KMS-11 (cell line): ENCODE measurements around the gene CBLN3.

ENCODE experiments used
- H2AFZ ChIP-seq: fragments of 200-600 bp; sonication (generic); 2 replicates; pipeline ENCODE4 v1.6.1; 2016; ENCODE audit warnings: antibody characterized with exemption, mixed run types, low read depth
- H3K27ac ChIP-seq: fragments of 200-600 bp; sonication (generic); 2 replicates; pipeline ENCODE4 v1.6.1; 2016; ENCODE audit warnings: mild to moderate bottlenecking, mixed run types
- H3K27me3 ChIP-seq: fragments of 200-600 bp; sonication (generic); 2 replicates; pipeline ENCODE4 v1.6.1; 2017; ENCODE audit warnings: mild to moderate bottlenecking, low read depth, mixed run types, moderate library complexity; ENCODE audit not compliant: insufficient read depth
- H3K36me3 ChIP-seq: fragments of 200-600 bp; sonication (generic); 2 replicates; pipeline ENCODE4 v1.6.1; 2017; ENCODE audit warnings: mild to moderate bottlenecking, mixed run types; ENCODE audit not compliant: insufficient read depth
- H3K4me1 ChIP-seq: fragments of 200-600 bp; sonication (generic); 2 replicates; pipeline ENCODE4 v1.6.1; 2016; ENCODE audit warnings: mild to moderate bottlenecking, low read depth, mixed run types; ENCODE audit not compliant: poor library complexity, severe bottlenecking
- H3K4me2 ChIP-seq: fragments of 200-600 bp; sonication (generic); 2 replicates; pipeline ENCODE4 v1.7.0; 2016; ENCODE audit warnings: mild to moderate bottlenecking, mixed run types
- H3K4me3 ChIP-seq: fragments of 200-600 bp; sonication (generic); IDR thresholded peaks from 2 replicates; pipeline ENCODE4 v1.6.1; 2017; ENCODE audit warnings: low read depth, low read length, mixed read lengths; ENCODE audit not compliant: insufficient read depth
- H3K79me2 ChIP-seq: fragments of 200-600 bp; sonication (generic); 2 replicates; pipeline ENCODE4 v1.6.1; 2016; ENCODE audit warnings: low read depth, mixed run types; ENCODE audit not compliant: insufficient read depth
- H3K9ac ChIP-seq: fragments of 200-600 bp; sonication (generic); 2 replicates; pipeline ENCODE4 v1.6.1; 2016; ENCODE audit warnings: mild to moderate bottlenecking, mixed run types
- H4K20me1 ChIP-seq: fragments of 200-600 bp; sonication (generic); 2 replicates; pipeline ENCODE4 v1.6.1; 2016; ENCODE audit warnings: mild to moderate bottlenecking, mixed run types; ENCODE audit not compliant: insufficient read depth
- TF ChIP-seq, protein P1 (sequence below): fragments of 200-600 bp; sonication (generic); conservative IDR thresholded peaks from 2 replicates; pipeline ENCODE4 v1.6.1; 2017; ENCODE audit warnings: low read depth, mild to moderate bottlenecking, antibody characterized with exemption, low read length, moderate library complexity, mixed read lengths

CBLN3 gene

DNA sequence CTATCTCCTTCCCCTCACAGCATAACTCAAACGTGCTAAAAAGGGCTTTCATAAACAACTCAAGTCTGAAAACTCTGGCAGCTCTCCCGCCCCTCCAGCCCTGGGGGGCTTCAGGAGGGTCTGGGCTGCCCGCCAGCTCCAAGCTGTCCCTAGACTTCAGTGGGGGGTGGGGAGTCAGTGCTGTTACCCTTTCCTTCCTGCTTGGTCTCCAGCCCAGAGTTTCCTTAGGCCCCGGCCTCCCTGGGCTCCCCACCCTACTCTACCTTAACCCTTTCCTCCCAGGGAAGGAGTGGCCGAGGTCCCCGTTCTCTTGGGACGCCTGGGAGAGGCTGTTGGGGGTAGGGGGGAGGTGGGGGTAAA lies 31.2 kb downstream of the CBLN3 start:
- TF ChIP-seq, protein P1, sequence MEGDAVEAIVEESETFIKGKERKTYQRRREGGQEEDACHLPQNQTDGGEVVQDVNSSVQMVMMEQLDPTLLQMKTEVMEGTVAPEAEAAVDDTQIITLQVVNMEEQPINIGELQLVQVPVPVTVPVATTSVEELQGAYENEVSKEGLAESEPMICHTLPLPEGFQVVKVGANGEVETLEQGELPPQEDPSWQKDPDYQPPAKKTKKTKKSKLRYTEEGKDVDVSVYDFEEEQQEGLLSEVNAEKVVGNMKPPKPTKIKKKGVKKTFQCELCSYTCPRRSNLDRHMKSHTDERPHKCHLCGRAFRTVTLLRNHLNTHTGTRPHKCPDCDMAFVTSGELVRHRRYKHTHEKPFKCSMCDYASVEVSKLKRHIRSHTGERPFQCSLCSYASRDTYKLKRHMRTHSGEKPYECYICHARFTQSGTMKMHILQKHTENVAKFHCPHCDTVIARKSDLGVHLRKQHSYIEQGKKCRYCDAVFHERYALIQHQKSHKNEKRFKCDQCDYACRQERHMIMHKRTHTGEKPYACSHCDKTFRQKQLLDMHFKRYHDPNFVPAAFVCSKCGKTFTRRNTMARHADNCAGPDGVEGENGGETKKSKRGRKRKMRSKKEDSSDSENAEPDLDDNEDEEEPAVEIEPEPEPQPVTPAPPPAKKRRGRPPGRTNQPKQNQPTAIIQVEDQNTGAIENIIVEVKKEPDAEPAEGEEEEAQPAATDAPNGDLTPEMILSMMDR: no peak
- Histone ChIP-seq H3K9ac (no peak overlapping the region), H3K27me3 (no peaks in the 10 kb centered on the region), H3K4me3 (no peak overlapping the region), H4K20me1 (no peaks in the 10 kb centered on the region), H3K27ac (no peak overlapping the region), H2AFZ (no peak overlapping the region), H3K4me2 (no peak overlapping the region), H3K4me1 (no peaks in the 10 kb centered on the region), H3K79me2 (no peaks in the 10 kb centered on the region), H3K36me3 (no peaks in the 10 kb centered on the region)

DNA sequence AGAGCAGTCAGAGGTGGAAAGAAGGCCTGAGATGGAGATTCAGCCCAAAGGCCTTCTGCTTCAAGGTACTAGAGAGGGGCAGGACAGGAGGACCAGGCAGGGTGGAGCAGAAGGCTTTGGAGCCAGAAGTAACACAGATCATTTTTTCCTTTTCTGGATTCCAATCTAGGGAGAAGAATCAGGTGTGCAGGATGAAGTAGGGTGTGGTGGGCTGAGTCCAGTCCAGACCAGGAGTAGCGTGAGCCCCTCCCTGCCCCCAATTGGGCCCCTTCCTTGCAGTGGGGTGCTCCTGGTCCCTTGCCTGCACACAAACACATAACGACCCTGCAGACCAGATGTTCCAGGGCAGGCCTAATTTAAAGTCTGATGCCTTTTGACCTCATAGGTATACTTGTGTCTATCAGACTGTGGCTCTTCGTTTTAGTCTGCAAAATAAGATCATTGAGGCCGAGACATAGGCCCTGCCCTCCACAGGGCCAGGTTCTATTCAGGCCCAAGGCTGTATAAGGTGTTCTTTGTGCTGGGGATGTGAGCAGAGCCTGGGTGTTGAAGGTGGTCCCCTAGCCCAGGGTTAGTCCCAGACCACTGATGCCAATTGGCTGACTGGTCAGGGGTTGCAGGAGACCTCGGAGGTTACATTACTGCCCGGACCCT lies 31.7 kb downstream of the CBLN3 start:
- no peak overlapping the region for H2AFZ ChIP-seq
- no peak overlapping the region for H3K9ac ChIP-seq
- no peaks in the 10 kb centered on the region for H3K27me3 ChIP-seq
- no peaks in the 10 kb centered on the region for H3K79me2 ChIP-seq
- H3K36me3 ChIP-seq: no peaks in the 10 kb centered on the region
- H3K4me3 ChIP-seq: no peak overlapping the region
- H3K4me2 ChIP-seq: no peak overlapping the region
- H3K27ac ChIP-seq: no peak overlapping the region
- TF ChIP-seq, protein P1: no peak
- no peaks in the 10 kb centered on the region for H4K20me1 ChIP-seq
- H3K4me1 ChIP-seq: no peaks in the 10 kb centered on the region

DNA sequence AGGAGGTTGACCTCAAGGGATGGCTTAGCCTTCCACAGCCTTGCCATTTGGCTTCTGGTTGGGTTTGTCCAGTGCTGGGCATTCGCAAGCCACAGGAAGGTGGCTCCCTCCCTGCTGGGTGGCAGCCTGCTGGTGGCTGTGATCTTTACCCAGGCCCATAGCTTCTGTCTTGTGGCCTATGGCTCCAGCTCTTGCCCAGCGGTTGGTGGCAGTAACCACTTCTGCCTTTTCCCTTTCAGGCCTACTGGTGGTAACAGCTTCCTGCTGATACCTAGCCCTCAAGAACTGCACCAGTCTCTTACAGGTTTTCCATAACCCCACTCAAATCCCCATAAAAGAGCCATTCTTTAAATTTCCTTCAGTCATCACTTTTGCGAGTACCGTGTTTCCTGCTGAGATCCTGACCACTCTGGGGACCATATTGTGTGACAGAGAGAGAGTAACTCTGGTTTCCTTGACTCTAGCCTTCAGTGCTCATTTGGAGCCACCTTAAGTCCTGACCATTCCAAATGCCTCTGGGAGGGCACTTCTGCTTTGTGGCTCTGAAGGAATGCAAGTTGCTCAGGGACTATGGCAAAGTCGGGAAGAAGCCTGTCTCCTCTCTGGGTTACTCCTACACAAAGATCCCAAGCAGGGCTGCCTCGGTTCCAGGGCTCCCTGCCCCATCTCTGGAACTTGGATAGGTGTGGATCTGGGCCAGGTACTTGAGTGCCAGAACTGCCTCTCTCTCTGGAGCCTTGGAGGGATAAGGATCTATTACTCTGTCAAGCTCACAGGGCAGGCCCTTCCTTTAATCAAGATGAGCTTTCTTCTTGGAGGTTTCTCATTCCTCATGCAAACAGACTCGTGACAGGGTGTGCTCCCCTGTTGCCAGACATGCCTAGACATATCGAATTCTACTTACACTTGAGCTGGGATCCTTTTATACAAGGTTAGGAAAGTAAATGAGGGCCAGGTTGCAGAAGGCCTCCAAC lies 33.6 kb downstream of the CBLN3 start:
- Histone ChIP-seq H4K20me1 (no peaks in the 10 kb centered on the region), H3K36me3 (no peaks in the 10 kb centered on the region), H3K4me1 (no peaks in the 10 kb centered on the region), H3K9ac (no peak overlapping the region), H3K4me3 (no peak overlapping the region), H3K27ac (no peak overlapping the region), H3K27me3 (no peaks in the 10 kb centered on the region), H2AFZ (no peak overlapping the region), H3K79me2 (no peaks in the 10 kb centered on the region), H3K4me2 (no peak overlapping the region)
- TF ChIP-seq, protein P1: no peak

DNA sequence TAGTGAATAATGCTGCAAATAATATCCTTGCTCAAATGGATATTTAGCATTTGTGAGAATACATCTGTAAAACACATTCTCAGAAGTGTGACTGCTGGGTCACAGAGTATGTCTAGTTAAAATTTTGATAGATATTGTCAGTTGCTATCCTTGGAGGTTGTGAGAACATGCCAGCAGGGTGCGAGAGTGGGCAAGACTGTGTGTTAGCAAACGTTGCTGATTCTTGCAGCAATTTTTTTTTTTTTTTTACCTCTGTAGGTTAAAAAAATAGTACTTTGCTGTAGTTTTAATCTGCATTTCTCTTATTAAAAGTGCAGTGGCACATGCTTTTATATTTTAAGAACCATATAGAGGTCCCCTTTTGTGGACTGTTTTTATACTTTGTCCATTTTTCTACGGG lies 35.2 kb downstream of the CBLN3 start:
- H3K27me3 ChIP-seq: no peaks in the 10 kb centered on the region
- no peak overlapping the region for H3K9ac ChIP-seq
- H3K4me1 ChIP-seq: no peaks in the 10 kb centered on the region
- no peak overlapping the region for H2AFZ ChIP-seq
- no peaks in the 10 kb centered on the region for H3K79me2 ChIP-seq
- H3K4me3 ChIP-seq: no peak overlapping the region
- no peak overlapping the region for H3K27ac ChIP-seq
- no peak overlapping the region for H3K4me2 ChIP-seq
- H4K20me1 ChIP-seq: no peaks in the 10 kb centered on the region
- H3K36me3 ChIP-seq: no peaks in the 10 kb centered on the region
- TF ChIP-seq, protein P1: no peak
